SKM-1 treated with dmso at 0.1 percent for 144 hours (cell line): ENCODE results near the gene GAK.
"Not testable (repeated sequence)": the region's sequence is repeated elsewhere in the genome, so short reads cannot be mapped to it uniquely, and the experiment has no call there.

ENCODE experiments used
- DNase-seq: peaks from one replicate; lab custom pipeline; 2025; ENCODE audit not compliant: unreplicated experiment; lab: John Stamatoyannopoulos, UW

GAK gene

DNA sequence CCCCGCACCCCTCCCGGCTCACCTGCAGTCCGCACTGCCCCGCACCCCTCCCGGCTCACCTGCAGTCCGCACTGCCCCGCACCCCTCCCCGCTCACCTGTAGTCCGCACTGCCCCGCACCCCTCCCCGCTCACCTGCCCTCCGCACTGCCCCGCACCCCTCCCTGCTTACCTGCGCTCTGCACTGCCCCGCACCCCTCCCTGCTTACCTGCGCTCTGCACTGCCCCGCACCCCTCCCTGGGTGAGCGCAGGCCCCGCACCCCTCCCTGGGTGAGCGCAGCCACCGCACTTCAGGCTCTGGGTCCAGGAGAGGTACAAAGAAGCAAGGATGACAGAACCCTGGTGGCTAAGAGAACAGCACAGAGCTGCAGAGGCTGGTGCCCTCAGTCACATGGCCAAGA lies 4.5 kb downstream of the GAK start:
- DNase-seq: not testable (repeated sequence)

GRCh38 chr4:926538-926937 lies 5.6 kb downstream of the GAK start:
- DNase-seq: no peak

GRCh38 chr4:925771-926500 lies 6.2 kb downstream of the GAK start:
- no peak for DNase-seq

DNA sequence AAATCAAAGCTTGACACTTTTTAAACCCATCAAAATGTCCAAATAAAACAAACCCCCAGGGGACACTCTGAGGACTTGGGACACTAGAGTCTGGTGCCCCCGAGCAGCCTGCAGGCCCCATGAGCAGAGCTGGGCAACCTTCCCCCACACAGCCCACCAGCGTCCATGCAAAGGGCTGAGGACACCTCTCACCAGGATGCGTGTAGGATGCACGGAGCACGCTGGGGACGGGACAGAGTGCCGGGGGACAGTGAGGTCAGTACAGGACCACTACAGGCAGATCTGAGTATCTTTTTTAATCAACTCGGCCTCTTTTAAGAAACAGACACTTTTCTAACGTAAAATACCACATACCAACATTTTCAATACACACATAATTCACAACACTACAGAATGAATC lies 6.9 kb downstream of the GAK start:
- no peak for DNase-seq

DNA sequence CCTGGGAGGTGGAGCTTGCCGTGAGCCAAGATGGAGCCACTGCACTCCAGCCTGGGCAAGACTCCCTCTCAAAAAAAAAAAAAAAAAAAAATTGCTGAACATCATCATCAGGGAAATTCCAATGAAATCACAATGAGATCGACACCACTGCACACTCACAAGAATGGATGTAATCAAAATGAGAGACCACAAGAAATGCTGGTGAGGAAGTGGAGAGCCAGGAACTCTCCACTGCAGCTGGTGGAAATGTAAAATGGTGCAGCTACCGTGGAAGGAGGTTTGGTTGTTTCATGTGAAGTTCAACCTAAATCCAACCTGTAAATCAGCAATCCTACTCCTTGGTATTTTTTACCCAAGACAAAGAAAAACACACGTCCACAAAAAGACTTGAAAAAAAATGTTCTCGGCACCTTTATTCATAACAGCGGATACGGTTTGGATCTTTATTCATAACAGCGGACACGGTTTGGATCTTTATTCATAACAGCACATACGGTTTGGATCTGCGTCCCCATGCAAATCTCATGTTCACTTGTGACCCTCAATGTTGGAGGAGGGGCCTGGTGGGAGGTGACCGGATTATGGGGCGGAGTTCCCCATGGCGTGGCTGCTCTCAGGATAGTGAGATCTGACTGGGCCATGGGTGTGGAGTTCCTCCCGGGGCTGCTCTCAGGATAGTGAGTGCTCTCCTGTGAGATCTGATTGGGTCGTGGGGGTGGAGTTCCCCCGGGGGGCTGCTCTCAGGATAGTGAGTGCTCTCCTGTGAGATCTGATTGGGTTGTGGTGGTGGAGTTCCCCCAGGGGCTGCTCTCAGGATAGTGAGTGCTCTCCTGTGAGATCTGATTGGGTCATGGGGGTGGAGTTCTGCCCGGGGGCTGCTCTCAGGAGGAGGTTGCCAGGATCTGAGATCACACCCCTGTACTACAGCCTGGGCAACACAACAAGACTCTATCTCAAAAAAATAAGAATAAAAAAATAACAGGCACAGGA lies 7.7 kb downstream of the GAK start:
- DNase-seq: no peak

DNA sequence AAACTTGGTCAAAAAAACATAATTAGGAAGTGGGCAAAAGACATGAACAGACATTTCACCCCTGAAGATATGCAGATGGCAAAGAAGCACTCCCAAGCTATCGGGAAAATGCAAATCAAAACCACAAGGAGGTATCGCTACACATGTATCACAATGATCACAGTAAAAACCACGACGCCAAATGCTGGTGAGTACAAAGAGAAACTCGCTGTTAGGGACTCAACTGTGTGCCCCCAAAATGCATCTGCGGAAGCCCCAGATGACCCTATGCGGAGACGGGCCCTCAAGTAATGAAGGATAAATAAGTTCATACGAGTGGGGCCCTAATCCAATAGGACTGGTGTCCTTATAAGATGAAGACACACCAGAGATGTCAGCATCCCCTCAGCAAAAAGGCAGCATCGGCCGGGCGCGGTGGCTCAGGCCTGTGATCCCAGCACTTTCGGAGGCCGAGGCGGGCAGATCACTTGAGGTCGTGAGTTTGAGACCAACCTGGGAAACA lies 10.2 kb downstream of the GAK start:
- no peak for DNase-seq

GRCh38 chr4:919004-919680 lies 13.0 kb downstream of the GAK start:
- DNase-seq: not testable (repeated sequence)

DNA sequence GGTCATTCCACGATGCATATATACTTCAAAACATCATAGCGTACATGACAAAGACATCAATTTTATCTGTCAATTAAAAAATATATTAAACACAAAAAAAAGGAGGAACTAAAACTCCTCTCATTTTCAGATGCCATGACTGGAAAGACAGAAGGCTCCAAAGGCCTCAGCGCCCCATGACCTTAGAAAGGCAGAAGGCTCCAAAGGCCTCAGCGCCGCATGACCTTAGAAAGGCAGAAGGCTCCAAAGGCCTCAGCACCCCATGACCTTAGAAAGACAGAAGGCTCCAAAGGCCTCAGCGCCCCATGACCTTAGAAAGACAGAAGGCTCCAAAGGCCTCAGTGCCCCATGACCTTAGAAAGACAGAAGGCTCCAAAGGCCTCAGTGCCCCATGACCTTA lies 13.5 kb downstream of the GAK start:
- not testable (repeated sequence) for DNase-seq

- no peak for DNase-seq
Observed at GRCh38 chr4:917992-918391, 14.1 kb downstream of the GAK start.

DNA sequence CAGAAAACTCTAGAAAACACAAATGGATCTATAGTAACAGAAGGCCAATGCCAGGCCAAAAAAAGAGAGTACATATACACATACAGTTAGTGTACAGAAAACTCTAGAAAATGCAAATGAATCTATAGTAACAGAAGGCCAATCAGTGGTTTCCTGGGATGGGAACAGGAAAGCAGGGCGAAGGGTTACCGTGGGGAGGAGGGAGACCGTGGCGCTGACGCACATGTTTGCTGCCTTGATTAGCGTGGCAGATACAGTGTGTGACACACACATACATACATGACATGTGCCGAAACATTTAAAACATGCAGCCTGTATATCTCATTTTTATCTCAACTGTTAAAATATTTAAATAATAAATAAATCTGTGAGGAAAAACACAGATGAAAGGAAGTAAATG lies 14.7 kb downstream of the GAK start:
- DNase-seq: no peak

DNA sequence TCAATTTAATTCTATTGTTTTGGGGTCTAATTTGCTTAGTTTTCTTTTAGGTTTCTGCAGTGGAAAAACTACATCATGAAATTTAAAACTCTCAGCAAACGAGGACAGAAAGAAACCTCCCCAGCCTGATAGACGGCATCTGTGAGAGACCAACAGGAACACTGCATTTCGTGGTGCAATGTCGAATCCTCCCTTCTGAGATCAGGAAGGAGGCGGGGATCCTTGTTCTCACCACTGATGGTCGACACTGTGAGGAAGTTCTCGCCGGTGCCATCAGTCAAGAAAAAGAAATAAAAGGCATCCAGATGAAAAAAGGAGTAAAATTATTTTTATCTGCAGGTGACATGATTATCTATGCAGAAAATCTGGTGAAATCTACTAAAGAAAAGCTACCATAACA lies 16.5 kb downstream of the GAK start:
- peak; percentile 57 for DNase-seq

GRCh38 chr4:915041-915474 lies 17.1 kb downstream of the GAK start:
- DNase-seq: peak; percentile 46

DNA sequence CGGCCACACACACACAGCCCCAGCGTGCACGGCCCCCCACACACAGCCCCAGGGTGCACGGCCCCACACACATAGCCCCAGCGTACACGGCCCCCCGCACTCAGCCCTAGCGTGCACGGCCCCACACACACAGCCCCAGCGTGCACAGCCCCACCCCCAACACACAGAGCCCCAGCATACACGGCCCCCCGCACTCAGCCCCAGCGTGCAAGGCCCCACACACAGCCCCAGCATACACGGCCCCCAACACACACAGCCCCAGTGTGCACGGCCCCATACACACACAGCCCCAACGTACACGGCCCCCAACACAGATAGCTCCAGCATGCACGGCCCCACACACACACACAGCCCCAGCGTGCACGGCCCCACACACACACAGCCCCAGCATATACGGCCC lies 17.6 kb downstream of the GAK start:
- no peak for DNase-seq

DNA sequence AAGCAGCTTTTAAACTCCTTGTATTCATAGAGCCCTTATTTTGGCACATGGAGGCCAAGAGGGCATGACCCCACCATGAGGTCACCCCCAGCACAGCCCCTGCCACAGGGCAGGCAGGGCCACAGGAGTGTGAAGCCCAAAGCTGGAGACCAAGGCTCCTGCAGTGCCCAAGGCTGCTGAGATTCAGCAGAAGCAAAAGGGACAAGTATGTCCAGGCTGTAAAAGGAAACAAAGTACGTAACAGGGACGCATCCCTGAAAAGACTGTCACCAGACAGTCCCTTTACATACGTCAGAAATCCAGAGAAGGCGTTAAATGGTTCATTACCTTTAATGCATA lies 18.9 kb downstream of the GAK start:
- no peak for DNase-seq

GRCh38 chr4:912548-913279 lies 19.4 kb downstream of the GAK start:
- DNase-seq: no peak

GRCh38 chr4:911871-912490 lies 20.1 kb downstream of the GAK start:
- DNase-seq: no peak

DNA sequence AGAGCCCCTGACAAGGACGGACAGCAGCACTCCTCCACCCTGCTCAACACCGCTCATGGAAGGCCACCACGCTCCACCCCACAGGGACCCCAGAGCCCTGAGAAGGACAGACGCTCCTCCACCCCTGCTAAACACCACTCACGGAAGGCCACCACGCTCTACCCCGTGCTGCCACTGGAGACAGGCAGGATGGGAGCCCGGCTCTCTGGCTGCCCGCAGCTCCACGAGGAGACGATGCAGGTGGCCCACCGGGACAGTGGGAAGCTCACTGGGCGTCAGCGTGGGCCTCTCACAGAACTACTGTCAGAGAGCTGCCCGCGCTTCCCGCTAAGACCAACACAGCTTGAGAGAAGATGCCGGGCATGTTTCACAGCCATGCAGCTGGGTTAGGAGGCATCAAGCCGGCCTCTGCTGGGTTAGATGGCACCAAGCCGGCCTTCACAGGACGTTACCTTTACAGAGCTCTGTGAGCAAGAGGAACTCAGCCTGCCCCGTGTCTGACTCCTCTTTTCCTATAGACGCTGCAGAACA lies 20.8 kb downstream of the GAK start:
- DNase-seq: no peak

- DNase-seq: no peak
Observed at GRCh38 chr4:910366-911091, 21.6 kb downstream of the GAK start.

DNA sequence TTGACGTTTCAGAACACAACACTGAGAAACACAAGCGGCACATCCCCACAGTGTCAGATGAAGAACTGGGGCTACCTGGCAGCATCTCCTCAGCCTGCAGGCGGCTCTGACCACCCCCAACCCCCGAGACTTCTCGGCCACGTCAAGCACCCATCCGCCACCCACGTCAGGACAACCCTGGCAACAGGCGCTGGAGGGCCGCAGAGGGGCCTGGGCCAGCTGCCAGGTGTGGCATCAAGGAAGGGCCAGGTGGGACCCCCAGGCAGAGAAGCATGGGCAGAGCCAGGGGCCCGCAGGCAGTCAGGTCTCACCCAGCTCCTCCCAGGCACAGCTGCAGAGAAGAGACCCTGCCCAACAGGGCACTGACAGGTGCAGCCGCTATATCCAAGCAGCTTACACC lies 22.3 kb downstream of the GAK start:
- DNase-seq: no peak
